Neural cell (in vitro differentiated cells): ENCODE data around the gene PEMT. TPM values are rescaled to one million over a fixed set of nuclear protein-coding genes. Genes with fewer than 3 reads are reported as not detected.

Source experiments
- H2AFZ ChIP-seq: fragments of 200-600, 300-800 bp; sonication (generic), shearing (Covaris generic); 2 replicates; pipeline ENCODE4 v1.6.0; 2014; ENCODE audit warnings: low read depth, mild to moderate bottlenecking, antibody characterized with exemption, low read length, moderate library complexity
- H3F3A ChIP-seq: fragments of 200-600 bp; shearing (Covaris generic); 2 replicates; pipeline ENCODE4 v1.6.1; 2016; ENCODE audit warnings: mild to moderate bottlenecking, moderate library complexity, mixed read lengths, antibody characterized with exemption, low read length; ENCODE audit not compliant: insufficient read depth, poor library complexity, severe bottlenecking
- H3K27ac ChIP-seq: fragments of 200-600, 300-800 bp; sonication (generic), shearing (Covaris generic); 2 replicates; pipeline ENCODE4 v1.5.1; 2014; ENCODE audit warnings: mild to moderate bottlenecking, low read length, moderate library complexity
- H3K27me3 ChIP-seq: fragments of 300-800, 200-600 bp; sonication (generic), shearing (Covaris generic); 2 replicates; pipeline ENCODE4 v1.6.0; 2014; ENCODE audit warnings: mild to moderate bottlenecking, low read depth, low read length, moderate library complexity; ENCODE audit not compliant: insufficient read depth
- H3K36me3 ChIP-seq: fragments of 300-800, 200-600 bp; sonication (generic), shearing (Covaris generic); 2 replicates; pipeline ENCODE4 v1.5.1; 2014; ENCODE audit warnings: mild to moderate bottlenecking, antibody characterized with exemption, low read length, moderate library complexity; ENCODE audit not compliant: insufficient read depth
- H3K4me2 ChIP-seq: fragments of 300-800, 200-600 bp; sonication (generic), shearing (Covaris generic); 2 replicates; pipeline ENCODE4 v1.6.0; 2014; ENCODE audit warnings: mild to moderate bottlenecking, low read length
- H3K4me3 ChIP-seq: fragments of 300-800, 200-600 bp; sonication (generic), shearing (Covaris generic); 2 replicates; pipeline ENCODE4 v1.5.1; 2014; ENCODE audit warnings: mild to moderate bottlenecking, low read length, moderate library complexity
- H3K79me2 ChIP-seq: fragments of 200-600 bp; shearing (Covaris generic); replicated peaks from 2 replicates; pipeline ENCODE4 v1.6.0; 2014; ENCODE audit warnings: mild to moderate bottlenecking, low read length, moderate library complexity; ENCODE audit not compliant: insufficient read depth
- H3K9ac ChIP-seq: fragments of 300-800, 200-600 bp; sonication (generic), shearing (Covaris generic); 2 replicates; pipeline ENCODE4 v1.6.1; 2016; ENCODE audit warnings: mild to moderate bottlenecking, low read length, mixed read lengths
- H3K9me2 ChIP-seq: fragments of 200-600 bp; shearing (Covaris generic); 2 replicates; pipeline ENCODE4 v1.6.1; 2016; ENCODE audit warnings: mild to moderate bottlenecking, low read length, mixed read lengths; ENCODE audit not compliant: insufficient read depth
- H3K9me3 ChIP-seq: fragments of 200-600, 300-800 bp; sonication (generic), shearing (Covaris generic); 2 replicates; pipeline ENCODE4 v1.6.1; 2016; ENCODE audit warnings: mild to moderate bottlenecking, mixed run types, low read length, moderate library complexity, mixed read lengths
- H4K20me1 ChIP-seq: fragments of 200-600 bp; shearing (Covaris generic); 2 replicates; pipeline ENCODE4 v1.6.1; 2016; ENCODE audit warnings: mild to moderate bottlenecking, mixed run types; ENCODE audit not compliant: insufficient read depth
- EP300 ChIP-seq: fragments of 450-650 bp; conservative IDR thresholded peaks from 2 replicates; pipeline ENCODE4 v1.6.1; 2014; ENCODE audit warnings: antibody characterized with exemption, mild to moderate bottlenecking, moderate library complexity; ENCODE audit not compliant: poor library complexity, severe bottlenecking
- MXI1 ChIP-seq: fragments of 450-650 bp; conservative IDR thresholded peaks from 2 replicates; pipeline ENCODE4 v1.6.1; 2014; ENCODE audit warnings: antibody characterized with exemption, mild to moderate bottlenecking; ENCODE audit not compliant: poor library complexity, severe bottlenecking
- POLR2AphosphoS5 ChIP-seq: IDR thresholded peaks from 2 replicates; pipeline ENCODE4 v1.6.1; 2012
- RAD21 ChIP-seq: fragments of 450-650 bp; conservative IDR thresholded peaks from 2 replicates; pipeline ENCODE4 v1.6.1; 2014; ENCODE audit warnings: antibody characterized with exemption, mild to moderate bottlenecking, moderate library complexity
- REST ChIP-seq: IDR thresholded peaks from 2 replicates; pipeline ENCODE4 v1.6.1; 2012; ENCODE audit warnings: borderline replicate concordance
- SMC3 ChIP-seq: fragments of 450-650 bp; conservative IDR thresholded peaks from 2 replicates; pipeline ENCODE4 v1.6.1; 2014; ENCODE audit warnings: antibody characterized with exemption, mild to moderate bottlenecking, moderate library complexity; ENCODE audit not compliant: poor library complexity
- TAF1 ChIP-seq: IDR thresholded peaks from 2 replicates; pipeline ENCODE4 v1.6.1; 2012; ENCODE audit warnings: low read depth
- polyA plus RNA-seq: library from polyadenylated mRNA; depleted of rRNA; stranded (reverse); fragments of >200 nt; gene quantifications from 2 replicates; pipeline ENCODE4 v1.2.3, GENCODE V29; 2014
- TF ChIP-seq, protein P1 (sequence below): fragments of 450-650 bp; IDR thresholded peaks from 2 replicates; pipeline ENCODE4 v1.5.1; 2014; ENCODE audit warnings: antibody characterized with exemption, mild to moderate bottlenecking, moderate library complexity; ENCODE audit not compliant: poor library complexity, severe bottlenecking

Gene PEMT
- polyA plus RNA-seq, 1 donor from 2014 or later, result 71.7 TPM

GRCh38 chr17:17579691-17580090 lies 11.8 kb downstream of the PEMT start:
- TF ChIP-seq REST (no peak), RAD21 (no peak), SMC3 (no peak), EP300 (no peak), MXI1 (no peak), POLR2AphosphoS5 (no peak)
- no peaks in the 10 kb centered on the region for H3K36me3 ChIP-seq
- H3K79me2 ChIP-seq, result no peaks in the 10 kb centered on the region

GRCh38 chr17:17577373-17577772 lies 14.1 kb downstream of the PEMT start:
- no peak overlapping the region for H3K4me3 ChIP-seq
- TF ChIP-seq MXI1, result no peak
- TF ChIP-seq EP300, result no peak
- TF ChIP-seq TAF1, result no peak
- no peak for TF ChIP-seq RAD21
- no peak for TF ChIP-seq REST
- no peak for TF ChIP-seq POLR2AphosphoS5
- TF ChIP-seq, protein P1, sequence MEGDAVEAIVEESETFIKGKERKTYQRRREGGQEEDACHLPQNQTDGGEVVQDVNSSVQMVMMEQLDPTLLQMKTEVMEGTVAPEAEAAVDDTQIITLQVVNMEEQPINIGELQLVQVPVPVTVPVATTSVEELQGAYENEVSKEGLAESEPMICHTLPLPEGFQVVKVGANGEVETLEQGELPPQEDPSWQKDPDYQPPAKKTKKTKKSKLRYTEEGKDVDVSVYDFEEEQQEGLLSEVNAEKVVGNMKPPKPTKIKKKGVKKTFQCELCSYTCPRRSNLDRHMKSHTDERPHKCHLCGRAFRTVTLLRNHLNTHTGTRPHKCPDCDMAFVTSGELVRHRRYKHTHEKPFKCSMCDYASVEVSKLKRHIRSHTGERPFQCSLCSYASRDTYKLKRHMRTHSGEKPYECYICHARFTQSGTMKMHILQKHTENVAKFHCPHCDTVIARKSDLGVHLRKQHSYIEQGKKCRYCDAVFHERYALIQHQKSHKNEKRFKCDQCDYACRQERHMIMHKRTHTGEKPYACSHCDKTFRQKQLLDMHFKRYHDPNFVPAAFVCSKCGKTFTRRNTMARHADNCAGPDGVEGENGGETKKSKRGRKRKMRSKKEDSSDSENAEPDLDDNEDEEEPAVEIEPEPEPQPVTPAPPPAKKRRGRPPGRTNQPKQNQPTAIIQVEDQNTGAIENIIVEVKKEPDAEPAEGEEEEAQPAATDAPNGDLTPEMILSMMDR, result no peak
- H3K27me3 ChIP-seq, result no peaks in the 10 kb centered on the region
- no peaks in the 10 kb centered on the region for H3K36me3 ChIP-seq
- H3K4me2 ChIP-seq, result no peak overlapping the region
- H3K27ac ChIP-seq, result no peak overlapping the region
- H4K20me1 ChIP-seq, result no peaks in the 10 kb centered on the region
- H3K79me2 ChIP-seq, result no peaks in the 10 kb centered on the region
- no peak overlapping the region for H2AFZ ChIP-seq
- no peaks in the 10 kb centered on the region for H3K9me2 ChIP-seq
- no peaks in the 10 kb centered on the region for H3F3A ChIP-seq
- H3K9ac ChIP-seq, result no peak overlapping the region
- H3K9me3 ChIP-seq, result no peaks in the 10 kb centered on the region

More at GRCh38 chr17:17579691-17580090, 11.8 kb downstream of the PEMT start:
- H3K9me3 ChIP-seq, result no peaks in the 10 kb centered on the region
- H3K4me2 ChIP-seq, result no peak overlapping the region
- no peaks in the 10 kb centered on the region for H3F3A ChIP-seq
- H3K9ac ChIP-seq, result no peak overlapping the region
- no peaks in the 10 kb centered on the region for H3K9me2 ChIP-seq
- H3K27ac ChIP-seq, result no peak overlapping the region
- no peak overlapping the region for H3K4me3 ChIP-seq
- no peak overlapping the region for H2AFZ ChIP-seq
- H4K20me1 ChIP-seq, result no peaks in the 10 kb centered on the region
- no peaks in the 10 kb centered on the region for H3K27me3 ChIP-seq
